Endothelial cell (in vitro differentiated cells): Measurements from ENCODE around the gene IGF2BP3. TPM values are rescaled to one million over a fixed set of nuclear protein-coding genes. Genes with fewer than 3 reads are reported as not detected.

Experiments used
- DNase-seq: peaks from one replicate; pipeline ENCODE4 v3.0.0; 2021; ENCODE audit warnings: low spot score
- H3K27ac Mint-ChIP-seq: one replicate; pipeline ENCODE4 v1.8.0; 2021; ENCODE audit warnings: mixed read lengths, inconsistent platforms; ENCODE audit not compliant: unreplicated experiment
- H3K27me3 Mint-ChIP-seq: one replicate; pipeline ENCODE4 v1.8.0; 2021; ENCODE audit warnings: mild to moderate bottlenecking, moderate library complexity, mixed read lengths, inconsistent platforms; ENCODE audit not compliant: unreplicated experiment
- H3K36me3 Mint-ChIP-seq: one replicate; pipeline ENCODE4 v1.8.0; 2021; ENCODE audit warnings: mild to moderate bottlenecking, low read depth, mixed read lengths, inconsistent platforms; ENCODE audit not compliant: unreplicated experiment
- H3K4me1 Mint-ChIP-seq: one replicate; pipeline ENCODE4 v1.8.0; 2021; ENCODE audit warnings: mild to moderate bottlenecking, mixed read lengths, inconsistent platforms; ENCODE audit not compliant: unreplicated experiment
- H3K4me3 Mint-ChIP-seq: one replicate; pipeline ENCODE4 v1.8.0; 2021; ENCODE audit warnings: mild to moderate bottlenecking, mixed read lengths, inconsistent platforms; ENCODE audit not compliant: unreplicated experiment
- H3K9me3 Mint-ChIP-seq: one replicate; pipeline ENCODE4 v1.8.0; 2021; ENCODE audit warnings: mixed read lengths, inconsistent platforms; ENCODE audit not compliant: unreplicated experiment
- CTCF ChIP-seq: fragments of 200-600 bp; sonication (generic); IDR thresholded peaks from one replicate; pipeline ENCODE4 v1.5.0; 2021; ENCODE audit warnings: antibody characterized with exemption; ENCODE audit not compliant: unreplicated experiment
- total RNA-seq: library from RNA; stranded (reverse); fragmentation: NEBNext Ultra II Directional; extraction: Animal tissue kit (Norgen Biotek cat#: 25700); gene quantifications from one replicate; pipeline ENCODE4 v1.2.1, GENCODE V29; 2021; ENCODE audit not compliant: unreplicated experiment

IGF2BP3 gene
- total RNA-seq, 1 donor from 2014 or later: 92.8 TPM

- no peaks in the 10 kb centered on the region for H3K4me1 Mint-ChIP-seq
- no peak overlapping the region for H3K27ac Mint-ChIP-seq
- H3K27me3 Mint-ChIP-seq: peaks cover 5% of the 10 kb centered on the region
Measured at GRCh38 chr7:23275912-23276311, 194.4 kb downstream of the IGF2BP3 start.

DNA sequence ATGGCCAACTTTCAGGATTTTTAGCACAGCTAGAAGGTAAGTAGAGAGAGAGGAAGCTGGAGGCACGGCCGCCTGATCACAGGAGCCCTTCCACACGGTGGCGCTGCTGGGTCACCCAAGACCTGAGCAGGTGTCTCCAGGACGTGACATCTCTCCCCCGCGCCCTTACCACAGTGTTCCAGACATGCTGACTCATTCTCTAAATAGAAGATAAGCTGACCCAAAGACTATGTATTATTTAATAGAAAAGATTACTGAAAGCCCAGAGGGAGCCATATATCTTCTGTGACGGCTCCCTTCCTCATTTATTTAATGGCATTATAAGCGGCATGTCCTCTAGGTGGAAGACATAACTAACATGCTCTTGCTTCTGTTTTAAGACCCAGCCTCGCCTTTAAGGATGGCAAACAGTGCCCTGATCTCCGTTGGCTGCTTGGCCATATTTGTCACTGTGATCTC, 197.1 kb downstream of the IGF2BP3 start:
- H3K27me3 Mint-ChIP-seq: peaks cover 7% of the 10 kb centered on the region
- H3K27ac Mint-ChIP-seq: no peak overlapping the region
- no peaks in the 10 kb centered on the region for H3K9me3 Mint-ChIP-seq
- H3K4me1 Mint-ChIP-seq: no peaks in the 10 kb centered on the region
- no peak overlapping the region for H3K4me3 Mint-ChIP-seq
- TF ChIP-seq CTCF: peak; percentile 75
- DNase-seq: peak; percentile 88
- no peaks in the 10 kb centered on the region for H3K36me3 Mint-ChIP-seq

More at GRCh38 chr7:23275912-23276311, 194.4 kb downstream of the IGF2BP3 start:
- Mint-ChIP-seq H3K36me3 (no peaks in the 10 kb centered on the region), H3K9me3 (no peaks in the 10 kb centered on the region), H3K4me3 (no peak overlapping the region)
- no peak for TF ChIP-seq CTCF
- DNase-seq: no peak

- no peak for DNase-seq
- Mint-ChIP-seq H3K36me3 (no peaks in the 10 kb centered on the region), H3K9me3 (no peaks in the 10 kb centered on the region), H3K4me3 (no peak overlapping the region), H3K27me3 (peaks cover 7% of the 10 kb centered on the region), H3K4me1 (no peaks in the 10 kb centered on the region), H3K27ac (no peak overlapping the region)
- TF ChIP-seq CTCF: no peak
Measured at GRCh38 chr7:23272275-23272674, 198.0 kb downstream of the IGF2BP3 start.

DNA sequence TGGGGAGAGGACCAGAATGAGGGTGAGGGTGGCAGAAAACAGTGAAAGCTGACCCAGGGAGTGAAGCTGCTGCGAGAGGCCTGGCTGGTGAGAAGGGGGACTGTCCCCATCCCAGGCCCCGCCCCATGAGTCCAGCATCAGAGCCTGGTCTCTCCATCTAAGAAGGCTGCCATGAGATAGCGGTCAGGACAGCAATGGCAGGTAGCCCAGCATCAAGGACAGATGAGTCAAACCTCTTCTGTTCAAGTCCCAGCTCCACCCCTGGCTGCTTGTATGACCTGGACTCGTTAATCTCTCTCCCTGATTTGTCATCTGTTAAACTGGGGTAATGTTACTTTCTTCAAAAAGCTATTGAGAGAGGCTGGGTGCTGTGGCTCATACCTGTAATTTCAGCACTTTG, 201.5 kb downstream of the IGF2BP3 start:
- DNase-seq: no peak
- peaks cover 5% of the 10 kb centered on the region for H3K27me3 Mint-ChIP-seq
- no peaks in the 10 kb centered on the region for H3K4me1 Mint-ChIP-seq
- no peak overlapping the region for H3K4me3 Mint-ChIP-seq
- no peak for TF ChIP-seq CTCF
- no peaks in the 10 kb centered on the region for H3K9me3 Mint-ChIP-seq
- H3K36me3 Mint-ChIP-seq: no peaks in the 10 kb centered on the region
- no peak overlapping the region for H3K27ac Mint-ChIP-seq

GRCh38 chr7:23268167-23268566, 202.1 kb downstream of the IGF2BP3 start:
- no peaks in the 10 kb centered on the region for H3K36me3 Mint-ChIP-seq
- no peak overlapping the region for H3K4me3 Mint-ChIP-seq
- DNase-seq: no peak
- H3K27me3 Mint-ChIP-seq: peaks cover 5% of the 10 kb centered on the region
- H3K27ac Mint-ChIP-seq: no peak overlapping the region
- TF ChIP-seq CTCF: no peak
- no peaks in the 10 kb centered on the region for H3K4me1 Mint-ChIP-seq
- no peaks in the 10 kb centered on the region for H3K9me3 Mint-ChIP-seq
